HG03460 (cell line): ENCODE measurements around the gene ANKS6.
"Not testable (repeated sequence)": the region's sequence is repeated elsewhere in the genome, so short reads cannot be mapped to it uniquely, and the experiment has no call there.

Source experiments
- ATAC-seq: cut with Tn5 transposase; IDR thresholded peaks from one replicate; pipeline ENCODE4 v1.9.1; 2021; ENCODE audit not compliant: unreplicated experiment

The ANKS6 gene

DNA sequence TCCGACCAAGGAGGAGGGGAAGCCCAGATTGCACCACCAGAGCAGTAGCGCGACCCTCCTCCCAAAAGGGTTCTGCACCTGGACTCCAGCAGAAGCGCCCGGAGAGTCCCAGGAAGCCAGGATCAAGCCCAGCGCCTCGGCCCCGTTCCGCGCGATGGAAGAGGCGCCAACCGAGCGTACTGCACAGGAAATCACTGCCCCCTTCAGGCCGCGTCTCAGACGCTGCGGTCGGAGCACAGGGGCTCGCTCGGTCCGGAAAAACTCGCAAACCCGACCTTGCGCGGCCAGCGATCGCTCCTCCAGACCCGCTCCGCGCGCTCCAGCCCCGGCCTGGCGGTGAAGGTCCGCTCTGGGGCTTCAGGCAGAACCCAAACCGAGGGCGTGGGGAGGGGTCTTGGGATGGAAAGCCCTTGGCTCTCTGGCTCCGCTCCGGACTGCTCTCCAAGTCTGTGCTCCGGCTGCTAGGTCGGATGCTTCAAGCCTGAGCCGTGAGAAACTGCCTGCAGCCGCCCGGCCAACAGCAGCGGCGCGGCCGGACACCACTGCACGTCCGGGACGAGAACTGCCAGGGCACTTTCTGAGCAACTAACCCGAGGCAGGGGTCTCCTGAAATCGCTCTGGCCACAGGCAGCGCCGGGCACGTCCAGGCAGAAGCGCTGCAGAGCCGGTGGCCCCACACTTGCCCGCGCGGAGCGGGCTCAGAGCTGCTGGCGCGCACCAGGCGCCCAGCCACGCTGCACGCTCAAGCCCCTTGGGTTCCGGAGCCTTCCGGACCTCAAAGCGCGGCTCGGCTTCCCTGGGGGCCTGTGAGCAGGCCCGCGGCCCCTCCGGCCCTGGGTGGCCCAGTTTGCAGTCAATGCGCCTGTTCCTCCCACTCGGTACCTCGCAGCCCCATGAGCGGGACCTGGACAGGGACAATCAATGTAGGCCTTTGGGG lies 88.9 kb downstream of the ANKS6 start:
- no peak for ATAC-seq

- no peak for ATAC-seq
These were observed 89.6 kb downstream of the ANKS6 start for GRCh38 chr9:98706651-98707165.

- no peak for ATAC-seq
These were observed 93.4 kb downstream of the ANKS6 start for GRCh38 chr9:98702835-98703380.

DNA sequence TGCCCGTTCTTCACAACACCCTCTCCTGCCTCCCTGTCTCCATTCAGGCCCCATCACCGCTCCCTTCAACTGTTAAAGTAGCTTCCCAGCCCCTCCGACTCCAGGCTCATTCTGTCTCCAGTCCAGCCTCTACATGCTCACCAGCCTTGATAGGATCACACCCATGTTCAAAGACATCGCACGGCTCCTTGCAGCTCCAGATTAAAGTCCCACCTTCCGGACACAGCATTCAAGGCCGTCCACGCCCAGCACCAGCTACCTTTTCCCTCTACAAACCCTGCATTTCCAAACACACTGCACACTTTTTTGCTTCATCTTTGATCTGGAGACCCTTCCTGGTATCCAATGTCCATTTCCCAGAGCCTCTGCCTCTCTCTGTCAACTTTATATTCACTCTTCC lies 94.0 kb downstream of the ANKS6 start:
- ATAC-seq = no peak

- no peak for ATAC-seq
These were observed 94.8 kb downstream of the ANKS6 start for GRCh38 chr9:98701576-98701975.

DNA sequence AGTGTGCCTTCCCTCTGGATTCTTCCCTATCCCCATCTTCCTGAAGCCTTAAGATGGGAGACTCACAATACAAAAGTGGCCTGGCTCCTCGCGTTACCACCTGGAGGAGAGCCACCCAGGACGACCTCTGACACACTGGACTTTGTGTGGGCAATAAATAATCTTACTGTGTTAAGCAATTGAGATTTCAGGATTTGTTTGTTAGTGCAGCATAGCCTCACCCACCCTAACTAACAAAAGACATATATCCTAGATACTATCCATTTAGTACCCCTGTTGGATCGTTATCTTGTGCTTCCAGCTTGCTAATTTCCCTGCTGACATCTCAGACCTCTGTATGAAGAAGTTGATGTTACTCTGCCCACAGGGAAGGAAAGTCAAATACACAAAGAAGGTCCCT lies 95.6 kb downstream of the ANKS6 start:
- ATAC-seq = no peak

DNA sequence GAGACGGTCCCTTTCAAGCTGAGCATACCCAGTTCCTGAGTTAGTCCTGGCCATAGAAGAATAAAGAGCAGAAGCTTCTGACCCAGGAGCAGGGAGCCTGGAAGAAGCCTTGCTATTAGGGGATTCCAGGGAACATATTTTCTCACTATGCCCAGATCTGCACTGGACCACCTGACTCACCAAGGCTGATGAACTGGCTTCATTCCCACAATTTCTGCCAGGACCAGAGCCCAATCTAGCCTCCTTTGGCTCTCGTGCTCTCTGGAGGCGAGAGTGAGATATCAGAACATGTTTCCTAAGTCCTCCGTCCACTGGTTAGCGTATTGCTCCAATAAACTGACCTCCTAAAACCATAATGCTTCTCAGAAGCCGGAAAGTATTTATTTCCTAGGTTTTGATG lies 97.5 kb downstream of the ANKS6 start:
- ATAC-seq = no peak

GRCh38 chr9:98694943-98695342 lies 101.4 kb downstream of the ANKS6 start:
- ATAC-seq = no peak

- no peak for ATAC-seq
These were observed 104.0 kb downstream of the ANKS6 start for GRCh38 chr9:98692392-98692791.

DNA sequence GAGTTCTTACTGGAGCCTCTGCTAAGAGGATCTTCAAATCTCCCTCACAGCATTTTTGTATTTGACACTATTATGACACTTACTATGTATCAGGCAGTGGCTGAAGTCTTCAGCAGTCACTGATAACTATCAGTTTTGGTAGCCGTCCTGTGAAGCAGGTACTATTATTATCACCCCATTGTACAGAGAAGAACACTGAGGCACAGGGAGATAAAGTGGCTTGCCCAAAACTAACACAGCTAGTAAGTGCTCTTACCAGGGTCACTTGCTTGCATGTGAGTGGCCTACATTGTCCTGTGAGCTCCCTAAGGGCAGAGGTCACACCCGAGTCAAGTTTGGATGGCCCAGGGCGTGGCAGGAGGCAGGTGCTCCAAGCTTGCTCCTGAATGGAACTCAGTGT lies 104.5 kb downstream of the ANKS6 start:
- ATAC-seq = no peak

GRCh38 chr9:98690686-98691085 lies 105.7 kb downstream of the ANKS6 start:
- ATAC-seq = no peak

DNA sequence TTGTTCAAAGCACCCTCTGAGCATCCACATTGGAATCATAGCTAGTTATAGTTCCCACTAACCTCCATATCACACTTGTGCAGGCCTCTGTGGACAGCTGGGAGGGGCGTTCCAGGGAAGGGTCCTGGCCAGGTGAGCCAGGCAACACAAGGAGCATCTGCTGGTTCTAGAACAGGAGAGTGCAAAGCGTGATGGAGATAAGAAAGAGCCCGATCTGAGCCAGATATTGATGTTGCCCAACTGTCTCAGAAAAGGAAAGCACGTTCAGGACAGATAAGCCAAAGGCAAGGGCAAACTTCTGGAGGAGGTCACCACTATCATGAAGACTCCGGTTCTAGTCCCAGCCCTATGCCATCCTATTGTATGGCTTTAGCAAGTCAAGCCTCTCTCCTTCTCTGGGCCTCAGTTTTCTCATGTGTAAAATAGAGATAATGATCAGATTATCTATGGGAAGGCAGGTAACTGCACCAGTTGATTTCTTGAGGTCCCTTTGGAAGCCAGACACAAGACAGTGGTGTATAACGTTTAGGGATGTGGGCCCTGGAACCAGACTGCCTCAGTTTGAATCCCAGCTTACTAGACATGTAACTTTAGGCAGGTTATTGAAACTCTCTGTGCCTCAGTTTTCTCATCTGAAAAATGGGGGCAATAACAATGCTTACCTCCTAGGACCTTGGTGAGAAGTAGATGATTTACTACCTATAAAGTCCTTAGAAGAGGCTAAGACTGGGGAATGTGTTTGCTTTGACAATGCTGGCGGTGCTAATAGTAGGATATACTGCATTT lies 107.5 kb downstream of the ANKS6 start:
- ATAC-seq = no peak

DNA sequence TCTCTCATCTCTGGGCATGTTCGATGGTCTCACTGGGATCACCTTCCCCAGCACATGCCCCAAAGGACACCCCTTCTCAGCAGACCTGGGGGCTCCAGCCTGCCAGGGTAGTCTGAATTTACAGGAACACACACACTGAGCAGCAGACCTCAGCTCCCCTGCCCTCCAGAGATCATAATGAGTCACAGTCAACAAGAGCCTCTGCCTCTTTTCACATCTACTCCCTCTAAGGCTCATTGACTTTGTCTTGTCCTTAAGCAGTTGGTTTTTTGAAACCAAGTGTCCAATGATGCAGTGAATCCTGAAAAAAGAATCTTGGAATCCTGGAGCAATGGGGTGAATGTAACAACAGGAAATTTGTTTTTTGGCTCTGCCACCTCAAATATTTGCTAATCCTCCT lies 108.4 kb downstream of the ANKS6 start:
- ATAC-seq = no peak

DNA sequence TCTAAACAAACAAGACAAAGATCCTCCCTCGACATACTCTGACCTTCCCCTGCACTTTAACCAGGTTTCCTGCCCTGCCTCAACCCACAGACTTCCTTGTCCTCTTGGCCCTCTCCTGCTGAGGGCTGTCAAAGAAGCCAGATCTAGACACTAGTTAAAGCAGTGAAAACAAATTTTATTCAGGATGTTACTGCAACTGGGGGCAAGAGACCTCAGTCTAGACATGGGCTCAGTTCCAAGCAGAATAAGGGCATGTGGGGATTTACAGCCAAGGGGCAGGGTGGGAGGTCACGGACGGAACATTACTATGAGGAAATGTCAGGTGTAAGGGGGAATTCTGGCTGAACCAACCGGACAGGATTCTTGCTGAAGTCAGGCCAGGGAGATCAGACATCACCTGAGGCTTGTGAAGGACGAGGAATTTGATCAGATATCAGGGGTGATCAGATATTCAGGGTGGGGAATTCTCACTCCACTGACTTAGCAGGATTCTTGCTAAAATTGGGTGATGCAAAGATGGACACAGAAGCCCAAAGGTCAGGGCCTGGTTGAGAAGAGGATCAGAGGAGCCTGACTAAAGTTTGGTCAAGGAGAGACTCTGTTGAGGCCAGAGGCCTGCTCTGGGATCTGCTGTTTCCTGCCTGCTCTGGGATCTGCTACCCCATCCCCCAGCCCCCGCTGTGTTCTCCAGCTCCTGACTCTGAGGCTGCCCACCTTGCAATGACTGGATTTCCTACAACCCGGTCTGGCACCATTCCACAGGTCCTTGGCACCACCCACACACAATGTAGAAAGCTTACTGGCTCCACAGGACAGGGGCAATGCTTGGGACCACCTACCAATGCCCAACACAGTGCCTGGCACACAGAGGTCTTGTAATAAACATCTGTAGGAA lies 109.1 kb downstream of the ANKS6 start:
- no peak for ATAC-seq

DNA sequence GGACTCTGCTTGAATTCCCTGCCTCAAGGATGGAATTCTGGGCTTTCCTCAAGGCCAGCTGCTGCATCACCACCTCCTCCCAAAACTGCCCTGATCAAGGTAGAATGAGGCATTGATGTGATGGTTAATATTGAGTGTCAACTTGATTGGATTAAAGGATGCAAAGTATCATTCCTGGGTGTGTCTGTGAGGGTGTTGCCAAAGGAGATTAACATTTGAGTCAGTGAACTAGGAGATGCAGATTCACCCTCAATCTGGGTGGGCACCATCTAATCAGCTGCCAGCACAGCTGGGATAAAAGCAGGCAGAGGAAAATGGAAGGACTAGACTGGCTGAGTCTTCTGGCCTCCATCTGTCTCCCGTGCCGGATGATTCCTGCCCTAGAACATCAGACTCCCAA lies 111.5 kb downstream of the ANKS6 start:
- not testable (repeated sequence) for ATAC-seq
